ENCODE results near the gene RPS3A. TPM values are rescaled to one million over a fixed set of nuclear protein-coding genes. Genes with fewer than 3 reads are reported as not detected.

The RPS3A gene
- total RNA-seq, 5 donors from 2014 or later (not counting 1 experiment from before 2014, with no cell fraction given): 2,890 to 3,559 (median 3,361) TPM

GRCh38 chr4:151095142-151095541 lies 4.3 kb upstream of the RPS3A start:
- CTCF ChIA-PET: interaction anchor here in 1 of 2 donors (0.6 kb wide), 1 partner anchor 56 kb away, joined by 4 read pairs; no protein-coding TSS in a partner anchor
- no CpG with 5 or more reads among the region's 3 CpGs for WGBS (ENCODE audit: insufficient coverage)
- H3K4me3 Mint-ChIP-seq: no peak overlapping the region
- ATAC-seq (replicated peaks in 1 of 4): no peak
- no peak for DNase-seq
- peaks cover 0 to 6% of the 10 kb centered on the region in 2 experiments for H3K27me3 ChIP-seq (replicated peaks in 1 of 2; ENCODE audit: control insufficient read depth in 2 of 2, extremely low read depth in 1 of 2, insufficient read depth in 2 of 2, low read length in 1 of 2)
- peaks cover 2 to 11% of the 10 kb centered on the region in 2 experiments for H3K4me1 ChIP-seq (ENCODE audit: control insufficient read depth in 1 of 2, extremely low read depth in 1 of 2, insufficient read depth in 2 of 2, low read length in 2 of 2)
- no peaks in the 10 kb centered on the region for H3K9me3 Mint-ChIP-seq
- H3K4me1 Mint-ChIP-seq: peaks cover 4 to 16% (median 10%) of the 10 kb centered on the region in 3 donors
- H3K36me3 ChIP-seq (ENCODE audit: control insufficient read depth in 2 of 2, extremely low read depth in 1 of 2, insufficient read depth in 1 of 2, low read length in 1 of 2): no peaks in the 10 kb centered on the region
- H3K27ac Mint-ChIP-seq: no peak overlapping the region
- no peak overlapping the region for H3K4me3 ChIP-seq (ENCODE audit: control insufficient read depth in 1 of 2, extremely low read depth in 1 of 2, low read length in 1 of 2)
- peaks cover 0 to 2% of the 10 kb centered on the region in 2 donors for H3K27me3 Mint-ChIP-seq
- POLR2A ChIA-PET: no interaction called here
- H3K36me3 Mint-ChIP-seq: peaks cover 3% of the 10 kb centered on the region
- no peaks in the 10 kb centered on the region for H3K9me3 ChIP-seq
- H3K27ac ChIP-seq (ENCODE audit: low read length): no peak overlapping the region

GRCh38 chr4:151097759-151098158 lies 1.7 kb upstream of the RPS3A start:
- WGBS (ENCODE audit: insufficient coverage): no CpG with 5 or more reads among the region's 3 CpGs
- peak overlapping the region; percentile 34 to 98 (median 47) for H3K4me3 Mint-ChIP-seq
- H3K27me3 ChIP-seq (replicated peaks in 1 of 2; ENCODE audit: control insufficient read depth in 2 of 2, extremely low read depth in 1 of 2, insufficient read depth in 2 of 2, low read length in 1 of 2): peaks cover 0 to 6% of the 10 kb centered on the region in 2 experiments
- ChIA-PET POLR2A (interaction anchor here in 1 of 2 donors (0.6 kb wide), 1 partner anchor 523 kb away, joined by 3 read pairs; no protein-coding TSS in a partner anchor), CTCF (no interaction called here)
- H3K36me3 ChIP-seq (ENCODE audit: control insufficient read depth in 2 of 2, extremely low read depth in 1 of 2, insufficient read depth in 1 of 2, low read length in 1 of 2): peaks cover 0 to 13% of the 10 kb centered on the region in 2 donors
- H3K27ac ChIP-seq (ENCODE audit: low read length): peak overlapping the region; percentile 83
- peaks cover 24% of the 10 kb centered on the region for H3K36me3 Mint-ChIP-seq
- H3K9me3 Mint-ChIP-seq: no peaks in the 10 kb centered on the region
- DNase-seq (no peak), ATAC-seq (replicated peaks in 1 of 4) (no peak)
- H3K4me3 ChIP-seq (ENCODE audit: control insufficient read depth in 1 of 2, extremely low read depth in 1 of 2, low read length in 1 of 2): no peak overlapping the region
- peaks cover 13 to 24% of the 10 kb centered on the region in 2 experiments for H3K4me1 ChIP-seq (ENCODE audit: control insufficient read depth in 1 of 2, extremely low read depth in 1 of 2, insufficient read depth in 2 of 2, low read length in 2 of 2)
- H3K9me3 ChIP-seq: no peaks in the 10 kb centered on the region
- peaks cover 27 to 39% (median 33%) of the 10 kb centered on the region in 3 donors for H3K4me1 Mint-ChIP-seq
- H3K27me3 Mint-ChIP-seq: peaks cover 0 to 2% of the 10 kb centered on the region in 2 donors
- peak overlapping the region; percentile 66 to 98 for H3K27ac Mint-ChIP-seq

- H3K27me3 Mint-ChIP-seq: peaks cover 0 to 2% of the 10 kb centered on the region in 2 donors
- no peaks in the 10 kb centered on the region for H3K9me3 Mint-ChIP-seq
- Histone ChIP-seq H3K9me3 (no peaks in the 10 kb centered on the region), H3K27ac (ENCODE audit: low read length) (peak overlapping the region; percentile 83), H3K4me3 (ENCODE audit: control insufficient read depth in 1 of 2, extremely low read depth in 1 of 2, low read length in 1 of 2) (peak overlapping the region; percentile 84 to 96), H3K27me3 (replicated peaks in 1 of 2; ENCODE audit: control insufficient read depth in 2 of 2, extremely low read depth in 1 of 2, insufficient read depth in 2 of 2, low read length in 1 of 2) (peaks cover 0 to 6% of the 10 kb centered on the region in 2 experiments), H3K4me1 (ENCODE audit: control insufficient read depth in 1 of 2, extremely low read depth in 1 of 2, insufficient read depth in 2 of 2, low read length in 2 of 2) (peaks cover 13 to 24% of the 10 kb centered on the region in 2 experiments), H3K36me3 (ENCODE audit: control insufficient read depth in 2 of 2, extremely low read depth in 1 of 2, insufficient read depth in 1 of 2, low read length in 1 of 2) (peaks cover 2 to 24% of the 10 kb centered on the region in 2 donors)
- peak overlapping the region; percentile 94 to 98 (median 96) for H3K4me3 Mint-ChIP-seq
- H3K4me1 Mint-ChIP-seq: peaks cover 30 to 43% (median 35%) of the 10 kb centered on the region in 3 donors
- WGBS (ENCODE audit: insufficient coverage): 7% methylated on average over 6 of the region's 8 CpGs
- peaks cover 26% of the 10 kb centered on the region for H3K36me3 Mint-ChIP-seq
- DNase-seq (no peak), ATAC-seq (replicated peaks in 1 of 4) (no peak)
- H3K27ac Mint-ChIP-seq: peak overlapping the region; percentile 97 to 98
- ChIA-PET CTCF (interaction anchor here in 1 of 2 donors (0.6 to 1.0 kb wide), 4 partner anchors 15 to 1179 kb away, joined by 3 to 6 read pairs (median 3); no protein-coding TSS in a partner anchor), POLR2A (interaction anchor here (0.5 to 2.1 kb wide), 7 partner anchors 8 to 1438 kb away, joined by 3 to 8 read pairs (median 5); partner anchors contain the start of genes FBXW7 (in 1 of the 2) and LRBA (in 1 of the 2))
Measured at GRCh38 chr4:151098979-151099228, 524 bp upstream of the RPS3A start.

DNA sequence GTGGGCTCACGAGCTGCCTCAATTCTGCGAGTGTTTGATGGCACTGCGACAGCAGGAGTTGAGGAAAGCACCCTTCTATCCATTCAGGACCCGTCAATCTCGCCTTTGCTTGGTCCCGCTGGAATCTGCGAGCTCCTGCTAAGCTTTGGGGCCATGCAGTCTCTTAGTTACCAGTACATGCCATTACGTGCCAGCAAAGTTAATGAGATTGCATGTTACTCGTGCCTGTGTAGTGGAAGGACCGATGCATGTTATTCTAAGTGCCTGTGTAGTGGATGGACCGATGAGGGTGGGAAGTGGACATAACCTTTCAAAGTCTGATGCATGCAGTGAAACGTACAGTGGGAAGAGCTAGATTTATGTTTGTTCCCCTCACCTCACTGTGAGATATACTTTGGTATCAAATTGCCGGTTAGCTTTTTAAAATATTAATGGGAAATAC lies 569 bp downstream of the RPS3A start:
- Mint-ChIP-seq H3K36me3 (peaks cover 31% of the 10 kb centered on the region), H3K4me3 (peak overlapping the region; percentile 94 to 98 (median 96)), H3K9me3 (no peaks in the 10 kb centered on the region), H3K27ac (peak overlapping the region; percentile 97 to 98), H3K4me1 (peaks cover 30 to 44% (median 35%) of the 10 kb centered on the region in 3 donors), H3K27me3 (no peaks in the 10 kb centered on the region)
- ATAC-seq (replicated peaks in 1 of 4) (peak in 2 of 4 experiments; percentile 0 to 3), DNase-seq (no peak)
- H3K4me1 ChIP-seq (ENCODE audit: control insufficient read depth in 1 of 2, extremely low read depth in 1 of 2, insufficient read depth in 2 of 2, low read length in 2 of 2): peaks cover 13 to 24% of the 10 kb centered on the region in 2 experiments
- no peaks in the 10 kb centered on the region for H3K9me3 ChIP-seq
- H3K4me3 ChIP-seq (ENCODE audit: control insufficient read depth in 1 of 2, extremely low read depth in 1 of 2, low read length in 1 of 2): peak overlapping the region; percentile 84 to 96
- H3K27me3 ChIP-seq (replicated peaks in 1 of 2; ENCODE audit: control insufficient read depth in 2 of 2, extremely low read depth in 1 of 2, insufficient read depth in 2 of 2, low read length in 1 of 2): peaks cover 0 to 6% of the 10 kb centered on the region in 2 experiments
- 2% methylated on average over 7 of the region's 13 CpGs for WGBS (ENCODE audit: insufficient coverage)
- peak overlapping the region; percentile 93 for H3K27ac ChIP-seq (ENCODE audit: low read length)
- ChIA-PET CTCF (interaction anchor here (0.6 to 1.0 kb wide), 2 partner anchors 8 to 32 kb away, joined by 3 read pairs; no protein-coding TSS in a partner anchor), POLR2A (interaction anchor here (0.5 to 2.1 kb wide), 4 partner anchors 69 to 1437 kb away, joined by 3 to 8 read pairs (median 4); partner anchors contain the start of genes FBXW7 (in 1 of the 2) and LRBA (in 1 of the 2))
- H3K36me3 ChIP-seq (ENCODE audit: control insufficient read depth in 2 of 2, extremely low read depth in 1 of 2, insufficient read depth in 1 of 2, low read length in 1 of 2): peaks cover 2 to 34% of the 10 kb centered on the region in 2 donors

GRCh38 chr4:151100531-151100930 lies 1.1 kb downstream of the RPS3A start:
- ChIA-PET CTCF (interaction anchor here (0.6 to 1.0 kb wide), 2 partner anchors 8 to 32 kb away, joined by 3 read pairs; no protein-coding TSS in a partner anchor), POLR2A (interaction anchor here (0.5 to 2.1 kb wide), 5 partner anchors 48 to 1436 kb away, joined by 3 to 8 read pairs (median 3); partner anchors contain the start of genes FBXW7 (in 1 of the 2) and LRBA (in 1 of the 2))
- H3K4me3 Mint-ChIP-seq: peak overlapping the region; percentile 94 to 98 (median 96)
- Histone ChIP-seq H3K27me3 (replicated peaks in 1 of 2; ENCODE audit: control insufficient read depth in 2 of 2, extremely low read depth in 1 of 2, insufficient read depth in 2 of 2, low read length in 1 of 2) (peaks cover 0 to 6% of the 10 kb centered on the region in 2 experiments), H3K4me1 (ENCODE audit: control insufficient read depth in 1 of 2, extremely low read depth in 1 of 2, insufficient read depth in 2 of 2, low read length in 2 of 2) (peaks cover 13 to 24% of the 10 kb centered on the region in 2 experiments), H3K36me3 (ENCODE audit: control insufficient read depth in 2 of 2, extremely low read depth in 1 of 2, insufficient read depth in 1 of 2, low read length in 1 of 2) (peaks cover 2 to 38% of the 10 kb centered on the region in 2 donors), H3K27ac (ENCODE audit: low read length) (peak overlapping the region; percentile 93), H3K9me3 (no peaks in the 10 kb centered on the region), H3K4me3 (ENCODE audit: control insufficient read depth in 1 of 2, extremely low read depth in 1 of 2, low read length in 1 of 2) (peak overlapping the region; percentile 84 to 96)
- WGBS (ENCODE audit: insufficient coverage): 7% methylated on average over 3 of the region's 3 CpGs
- ATAC-seq (replicated peaks in 1 of 4): no peak
- H3K27me3 Mint-ChIP-seq: no peaks in the 10 kb centered on the region
- H3K4me1 Mint-ChIP-seq: peaks cover 30 to 44% (median 35%) of the 10 kb centered on the region in 3 donors
- peaks cover 31% of the 10 kb centered on the region for H3K36me3 Mint-ChIP-seq
- DNase-seq: peak in 1 of 35 experiments; percentile 17
- no peaks in the 10 kb centered on the region for H3K9me3 Mint-ChIP-seq
- peak overlapping the region; percentile 97 to 98 for H3K27ac Mint-ChIP-seq

DNA sequence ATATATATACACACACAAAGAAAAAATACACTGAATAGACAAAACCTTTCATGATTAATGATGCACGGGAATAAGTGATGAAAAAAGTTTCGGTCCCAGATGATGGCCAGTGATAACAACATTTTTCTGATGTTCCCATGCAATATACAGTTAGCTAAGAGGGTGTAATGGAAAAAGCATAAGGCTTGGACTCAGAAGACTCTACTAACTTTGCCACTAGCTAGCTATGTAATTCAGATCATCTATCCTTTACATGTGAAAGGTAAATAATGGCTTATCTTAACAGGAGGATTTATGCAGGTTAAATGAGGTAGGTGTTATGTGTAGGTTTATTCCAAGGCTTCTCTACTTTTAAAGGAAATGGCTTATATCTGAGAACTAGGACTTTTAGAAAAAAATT lies 4.3 kb downstream of the RPS3A start:
- no peak for ATAC-seq (replicated peaks in 1 of 4)
- no peaks in the 10 kb centered on the region for H3K9me3 Mint-ChIP-seq
- Histone ChIP-seq H3K4me3 (ENCODE audit: control insufficient read depth in 1 of 2, extremely low read depth in 1 of 2, low read length in 1 of 2) (no peak overlapping the region), H3K27ac (ENCODE audit: low read length) (no peak overlapping the region), H3K9me3 (no peaks in the 10 kb centered on the region), H3K36me3 (ENCODE audit: control insufficient read depth in 2 of 2, extremely low read depth in 1 of 2, insufficient read depth in 1 of 2, low read length in 1 of 2) (peaks cover 12 to 65% of the 10 kb centered on the region in 2 donors), H3K27me3 (replicated peaks in 1 of 2; ENCODE audit: control insufficient read depth in 2 of 2, extremely low read depth in 1 of 2, insufficient read depth in 2 of 2, low read length in 1 of 2) (no peaks in the 10 kb centered on the region), H3K4me1 (ENCODE audit: control insufficient read depth in 1 of 2, extremely low read depth in 1 of 2, insufficient read depth in 2 of 2, low read length in 2 of 2) (peaks cover 13 to 15% of the 10 kb centered on the region in 2 experiments)
- H3K27ac Mint-ChIP-seq: no peak overlapping the region
- no peak for DNase-seq
- peaks cover 46% of the 10 kb centered on the region for H3K36me3 Mint-ChIP-seq
- WGBS (ENCODE audit: insufficient coverage): no CpG with 5 or more reads among the region's 2 CpGs
- POLR2A ChIA-PET: interaction anchor here in 1 of 2 donors (0.5 kb wide), 1 partner anchor 16 kb away, joined by 8 read pairs; no protein-coding TSS in a partner anchor
- peaks cover 34 to 44% (median 40%) of the 10 kb centered on the region in 3 donors for H3K4me1 Mint-ChIP-seq
- CTCF ChIA-PET: interaction anchor here in 1 of 2 donors (1.8 kb wide), 1 partner anchor 14 kb away, joined by 5 read pairs; no protein-coding TSS in a partner anchor
- no peak overlapping the region for H3K4me3 Mint-ChIP-seq
- no peaks in the 10 kb centered on the region for H3K27me3 Mint-ChIP-seq
